GM18507 (cell line): ENCODE measurements around the gene CALML3.

ENCODE experiments used
- DNase-seq: peaks from one replicate; pipeline ENCODE4 v3.0.0; 2011; ENCODE audit warnings: low read depth; ENCODE audit not compliant: insufficient read length; ENCODE audit errors: extremely low spot score
- FAIRE-seq: peaks from 2 replicates; lab custom pipeline; 2011; peaks lifted over from hg19 to GRCh38; lab: Jason Lieb, UNC

Gene CALML3

DNA sequence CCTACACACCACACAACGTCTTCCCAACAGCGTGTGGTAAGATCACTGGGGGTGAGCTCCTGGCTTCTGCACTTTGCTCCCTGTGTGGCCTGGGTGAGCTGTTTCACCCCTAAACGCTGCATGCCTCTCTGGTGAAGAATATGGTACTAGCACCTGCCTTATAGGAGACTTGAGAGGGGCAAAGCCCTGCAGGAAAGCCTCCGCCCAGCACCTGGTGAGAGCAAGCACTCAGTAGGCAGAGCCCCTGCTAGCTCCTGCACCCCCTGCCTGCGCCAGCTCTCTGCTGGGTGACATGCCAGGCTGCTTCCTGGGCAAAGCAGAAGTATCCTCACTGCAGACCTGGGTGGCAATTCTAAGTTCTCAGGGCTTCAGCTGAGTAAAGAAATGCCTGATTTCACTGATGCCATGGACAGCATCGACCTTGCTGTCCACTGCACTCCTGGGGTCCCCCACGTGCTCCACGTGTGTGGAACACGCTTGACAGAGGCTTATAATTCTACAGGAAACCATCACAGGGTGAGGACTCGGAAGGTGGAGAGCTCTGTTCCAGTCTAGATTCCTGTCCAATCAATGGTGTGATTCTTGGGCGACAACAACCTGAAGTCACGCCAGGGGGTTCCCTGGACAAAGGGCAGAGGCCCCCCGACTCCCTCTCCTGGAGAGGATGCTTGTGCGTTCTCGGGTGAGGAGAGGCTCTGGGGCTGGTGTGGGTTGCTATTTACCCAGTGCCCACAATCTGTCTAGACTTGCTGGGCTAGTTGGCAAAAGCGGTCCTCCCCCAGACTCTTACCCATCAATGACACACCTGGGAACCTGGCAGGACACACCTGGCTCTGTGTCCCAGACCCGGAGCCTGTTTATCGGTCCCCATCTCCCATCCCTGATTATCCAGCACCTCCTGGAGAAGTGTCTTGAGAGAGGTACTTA lies 20.4 kb upstream of the CALML3 start:
- FAIRE-seq (no peak), DNase-seq (no peak)

DNA sequence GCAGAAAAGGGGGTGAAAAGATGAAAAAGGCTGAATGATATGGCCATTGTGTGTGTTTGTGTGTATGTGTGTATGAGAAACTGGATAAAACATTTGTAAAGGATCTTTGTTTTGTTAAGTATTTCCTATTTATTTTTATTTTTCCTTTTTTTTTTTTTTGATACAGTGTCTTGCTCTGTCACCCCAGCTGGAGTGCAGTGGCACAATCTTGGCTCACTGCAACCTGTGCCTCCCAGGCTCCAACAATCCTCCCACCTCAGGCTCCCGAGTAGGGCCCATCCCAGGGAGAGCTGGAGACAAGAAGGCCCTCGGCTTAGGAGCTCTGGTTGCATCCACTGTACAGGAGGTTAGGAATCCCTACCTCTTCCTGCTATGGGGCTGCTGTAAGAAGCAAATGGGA lies 18.5 kb upstream of the CALML3 start:
- no peak for FAIRE-seq
- DNase-seq = no peak

DNA sequence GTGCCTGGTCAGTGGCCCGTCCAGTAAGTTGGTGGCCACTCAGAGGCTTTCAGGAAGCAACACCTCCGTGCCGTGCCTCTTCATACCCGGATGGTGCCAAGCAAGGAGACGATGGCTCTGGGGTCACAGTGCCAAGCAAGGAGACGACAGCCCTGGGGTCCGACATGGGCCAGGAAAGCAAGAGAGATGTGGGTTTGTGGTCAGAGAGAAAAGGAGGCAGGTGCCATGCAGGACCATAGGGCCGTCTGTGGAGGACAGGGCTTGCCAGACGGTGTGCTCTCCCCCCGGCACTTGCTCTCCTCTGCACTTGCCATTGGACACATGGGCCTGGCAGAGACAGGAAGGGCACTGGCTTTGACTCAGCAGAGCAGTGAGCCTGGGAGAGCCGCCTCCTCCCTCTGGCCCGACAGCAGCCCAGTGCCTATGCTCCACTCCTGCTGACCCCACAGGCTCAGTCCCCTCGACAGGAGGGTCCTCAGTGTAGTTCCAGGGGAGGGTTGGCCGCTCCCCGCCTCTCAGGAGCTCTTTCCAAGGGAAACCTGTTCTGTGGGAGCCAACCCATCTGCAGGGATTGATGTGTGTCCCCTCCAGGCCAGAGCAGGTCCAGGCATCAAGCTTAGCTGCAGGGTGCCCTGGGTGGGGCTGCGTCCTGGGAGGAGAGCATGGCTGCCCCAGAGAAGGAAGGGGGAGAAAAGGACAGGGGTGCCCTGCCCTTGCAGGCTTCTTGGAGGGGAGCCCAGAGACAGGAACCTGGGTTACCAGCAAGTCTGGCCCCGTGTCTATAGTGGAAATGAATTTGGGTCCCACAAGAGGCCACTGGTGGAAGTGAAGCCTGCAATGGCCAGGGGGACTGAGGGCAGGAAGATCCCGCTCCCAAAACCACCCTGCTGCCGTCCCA lies 17.8 kb upstream of the CALML3 start:
- FAIRE-seq (no peak), DNase-seq (no peak)

DNA sequence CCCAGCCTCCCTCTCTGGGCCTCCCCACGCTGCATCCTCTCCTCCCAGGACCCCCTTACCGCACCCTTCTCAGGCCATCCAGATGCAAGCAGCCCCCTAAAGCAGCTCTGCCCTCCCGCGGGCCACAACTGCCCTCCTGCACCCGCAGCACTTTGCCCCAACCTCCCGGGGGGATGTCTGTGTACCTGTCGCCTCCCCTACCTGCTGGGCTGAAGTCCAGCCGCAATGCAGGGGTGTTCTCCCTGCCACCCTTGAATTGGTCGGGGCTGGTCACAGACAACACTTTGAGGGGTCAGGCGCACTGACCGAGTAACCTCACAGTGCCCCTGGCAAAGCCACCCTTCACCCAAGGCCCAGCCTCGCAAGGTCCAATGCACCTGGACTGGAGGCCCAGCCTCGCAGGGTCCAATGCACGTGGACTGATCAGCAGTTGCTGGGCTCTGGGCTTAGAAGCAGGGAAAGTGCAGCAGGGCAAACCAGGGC lies 17.1 kb upstream of the CALML3 start:
- no peak for DNase-seq
- FAIRE-seq = no peak

DNA sequence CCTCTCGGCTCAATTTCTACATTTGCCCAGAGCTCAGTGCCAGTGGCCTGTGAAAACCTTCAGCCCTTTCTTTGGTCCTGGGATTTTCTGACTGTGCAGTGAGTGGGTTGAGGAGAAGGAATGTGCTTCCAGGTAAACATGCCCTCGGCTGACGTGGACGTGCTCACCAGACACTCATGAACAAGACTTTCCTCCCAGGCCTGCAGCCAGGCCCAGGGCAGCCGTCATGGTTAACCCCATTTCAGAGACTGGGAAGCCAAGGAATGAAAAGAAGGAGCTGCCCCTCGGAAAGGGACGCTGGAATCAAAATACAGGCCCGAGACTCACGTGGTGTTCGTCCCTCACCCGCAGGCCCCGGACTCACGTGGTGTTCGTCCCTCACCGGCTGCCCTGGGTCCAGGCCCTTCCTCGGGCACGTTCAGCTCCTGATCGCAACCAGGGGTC lies 16.6 kb upstream of the CALML3 start:
- FAIRE-seq (no peak), DNase-seq (no peak)

DNA sequence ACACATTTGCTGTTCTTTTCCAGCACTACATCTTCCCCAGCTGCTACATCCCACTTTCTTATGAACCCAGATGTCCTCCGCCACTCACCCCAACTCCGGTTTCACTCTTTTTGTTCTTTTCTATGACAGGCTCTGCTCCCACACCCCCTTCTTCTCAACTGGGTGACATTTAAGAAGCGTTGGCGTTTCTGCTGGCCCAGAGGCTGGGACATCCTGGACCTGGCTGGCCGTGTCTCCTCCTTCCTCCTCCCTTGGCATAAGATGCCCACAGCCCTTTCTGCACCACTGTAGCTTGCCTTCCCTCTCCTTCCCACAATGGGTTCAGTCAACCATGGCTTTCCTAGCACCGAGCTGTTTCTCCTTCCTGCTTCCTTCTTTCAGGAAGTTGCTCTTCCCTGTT lies 16.0 kb upstream of the CALML3 start:
- FAIRE-seq = no peak

DNA sequence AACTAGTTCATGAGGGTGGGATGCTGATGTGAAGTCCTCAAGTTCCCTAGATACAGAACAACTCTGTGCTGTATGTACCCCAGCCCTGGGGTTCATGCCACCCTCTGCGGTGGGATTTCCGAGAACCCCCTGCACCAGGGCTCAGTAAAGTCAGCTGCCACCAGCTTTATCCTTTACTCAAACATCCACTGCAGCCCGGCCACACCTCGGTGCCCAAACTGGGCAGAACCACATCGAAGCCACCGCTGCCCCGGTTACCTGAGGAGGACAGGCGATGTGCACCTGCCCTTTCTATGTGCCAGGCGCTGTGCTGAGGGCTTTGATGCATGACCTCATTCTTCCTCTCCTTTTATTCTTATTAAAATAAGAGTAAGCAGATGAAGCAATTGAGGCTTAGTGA lies 15.5 kb upstream of the CALML3 start:
- DNase-seq (no peak), FAIRE-seq (no peak)

More for the DNA sequence above, 16.0 kb upstream of the CALML3 start:
- no peak for DNase-seq

DNA sequence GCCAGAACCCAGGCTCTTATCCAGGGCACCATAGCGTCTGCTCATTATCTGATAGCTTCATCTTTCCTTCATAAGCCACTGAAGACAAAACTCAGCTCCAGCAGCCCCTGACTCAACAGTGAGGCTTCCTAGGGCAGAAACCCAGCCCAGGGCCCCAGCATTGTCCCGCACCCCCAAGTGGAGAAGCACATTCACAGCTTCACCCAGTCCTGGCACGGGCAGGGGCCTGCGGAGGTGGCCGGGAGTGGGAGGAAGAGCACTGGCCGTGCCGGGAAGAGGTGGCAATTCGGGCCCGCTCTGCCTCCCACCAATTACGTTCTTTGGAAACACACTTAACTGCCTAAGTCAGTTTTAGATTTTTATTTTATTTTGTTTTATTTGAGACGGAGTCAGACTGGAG lies 15.1 kb upstream of the CALML3 start:
- no peak for DNase-seq
- FAIRE-seq = no peak

DNA sequence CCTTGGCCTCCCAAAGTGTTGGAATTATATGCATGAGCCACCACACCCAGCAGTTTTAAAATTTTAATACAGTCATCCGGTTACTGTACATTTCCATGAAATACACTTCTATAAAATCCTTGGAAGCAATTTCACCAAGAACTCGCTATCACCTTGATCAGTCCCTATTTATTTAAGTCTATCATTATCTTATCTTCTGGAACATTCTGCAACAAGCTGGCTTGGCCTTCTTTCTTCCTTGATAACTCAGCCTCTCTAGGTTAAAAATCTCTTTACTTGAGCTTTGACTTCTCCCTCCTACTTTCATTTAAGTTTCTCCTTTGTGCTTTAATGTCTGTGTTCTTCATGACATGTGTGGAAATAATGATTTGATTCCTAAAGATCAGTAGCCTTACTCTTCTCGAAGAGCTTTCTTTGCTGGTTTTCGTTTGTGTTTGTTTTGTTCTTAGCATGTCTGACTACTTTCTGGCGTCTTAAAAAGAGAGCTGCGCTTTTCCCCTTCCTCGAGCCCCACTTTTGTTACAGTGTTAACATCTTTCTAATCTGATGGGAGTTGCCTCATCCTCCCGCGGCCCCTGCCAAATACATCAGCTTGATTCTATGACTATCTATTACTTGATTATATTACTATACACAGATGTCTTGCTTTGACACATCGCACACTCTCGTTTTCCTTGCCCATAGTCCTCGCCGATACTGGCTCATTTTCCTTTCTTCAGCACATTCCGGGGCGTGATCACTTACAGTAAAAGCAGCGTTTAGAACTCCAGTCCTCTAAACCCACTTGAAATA lies 14.3 kb upstream of the CALML3 start:
- FAIRE-seq (no peak), DNase-seq (no peak)

DNA sequence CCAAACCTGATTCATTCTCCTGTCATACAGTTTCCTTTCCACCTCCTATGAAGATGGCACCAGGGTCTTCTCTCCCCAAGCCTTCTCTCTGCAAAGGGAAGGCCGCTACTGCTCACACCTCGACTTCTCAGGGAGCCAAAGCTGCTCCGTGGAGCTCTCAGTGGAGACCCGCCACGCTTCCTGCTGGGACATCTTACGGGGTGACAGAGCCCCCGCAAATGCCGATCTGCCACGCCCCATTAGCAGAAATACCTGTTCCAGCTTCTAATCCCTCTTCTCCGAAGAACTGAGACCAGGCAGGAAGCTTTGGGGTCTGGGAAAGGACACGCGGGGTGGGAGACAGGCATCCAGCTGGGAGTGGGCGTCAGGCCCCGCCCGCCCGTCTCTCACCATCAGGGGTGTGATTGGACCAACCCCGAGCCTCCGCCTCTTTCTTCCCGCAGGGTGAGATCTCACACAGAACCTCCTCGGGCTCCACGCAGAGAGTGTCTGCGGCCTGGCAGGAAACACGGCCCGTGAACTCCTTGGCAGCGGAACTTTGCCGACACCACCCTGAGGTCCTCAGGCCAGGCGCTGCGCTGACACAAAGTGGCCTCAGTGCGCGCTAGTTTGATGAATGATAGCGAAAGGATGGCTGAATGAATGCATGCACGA lies 13.4 kb upstream of the CALML3 start:
- DNase-seq (no peak), FAIRE-seq (no peak)

DNA sequence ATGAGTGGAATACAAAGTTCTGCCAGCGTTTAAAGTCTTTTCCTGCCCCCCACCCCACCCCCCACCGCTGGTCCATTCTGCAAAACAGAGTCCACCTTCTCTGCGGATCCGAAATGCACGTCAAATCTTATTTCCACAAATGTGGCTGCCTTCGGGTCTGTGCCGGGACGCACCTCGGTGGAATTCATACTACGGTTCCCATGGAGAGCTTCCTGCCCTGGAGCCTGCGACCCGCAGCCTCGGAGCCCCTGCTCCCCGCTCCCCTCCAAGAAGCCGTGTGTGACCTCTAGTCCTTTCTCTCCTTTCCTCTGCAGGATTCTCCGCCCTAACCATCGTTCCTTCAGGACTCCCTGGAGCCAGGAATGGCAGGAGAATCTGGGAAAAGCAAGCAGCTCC lies 12.9 kb upstream of the CALML3 start:
- no peak for FAIRE-seq

DNA sequence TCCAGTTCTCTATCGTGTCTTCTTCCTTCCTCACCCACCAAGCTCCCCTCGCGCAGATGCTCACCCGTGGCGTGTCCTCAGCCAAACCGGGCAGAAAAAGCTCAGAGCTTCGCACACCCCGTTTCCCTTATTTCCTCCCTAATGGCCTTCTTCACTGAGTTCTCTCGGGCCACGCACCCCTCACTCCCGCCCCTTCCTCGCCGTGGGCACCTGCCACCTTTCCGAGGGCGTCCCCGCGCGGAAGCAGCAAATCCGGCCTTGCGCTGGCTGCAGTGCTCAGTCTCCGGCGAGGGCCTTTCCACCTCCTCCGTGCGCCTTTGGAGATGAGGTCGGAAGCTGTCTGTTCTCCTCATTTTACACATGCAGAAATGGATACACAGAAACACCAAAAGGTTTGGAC lies 12.4 kb upstream of the CALML3 start:
- no peak for DNase-seq

More for the DNA sequence above, 12.9 kb upstream of the CALML3 start:
- no peak for DNase-seq

DNA sequence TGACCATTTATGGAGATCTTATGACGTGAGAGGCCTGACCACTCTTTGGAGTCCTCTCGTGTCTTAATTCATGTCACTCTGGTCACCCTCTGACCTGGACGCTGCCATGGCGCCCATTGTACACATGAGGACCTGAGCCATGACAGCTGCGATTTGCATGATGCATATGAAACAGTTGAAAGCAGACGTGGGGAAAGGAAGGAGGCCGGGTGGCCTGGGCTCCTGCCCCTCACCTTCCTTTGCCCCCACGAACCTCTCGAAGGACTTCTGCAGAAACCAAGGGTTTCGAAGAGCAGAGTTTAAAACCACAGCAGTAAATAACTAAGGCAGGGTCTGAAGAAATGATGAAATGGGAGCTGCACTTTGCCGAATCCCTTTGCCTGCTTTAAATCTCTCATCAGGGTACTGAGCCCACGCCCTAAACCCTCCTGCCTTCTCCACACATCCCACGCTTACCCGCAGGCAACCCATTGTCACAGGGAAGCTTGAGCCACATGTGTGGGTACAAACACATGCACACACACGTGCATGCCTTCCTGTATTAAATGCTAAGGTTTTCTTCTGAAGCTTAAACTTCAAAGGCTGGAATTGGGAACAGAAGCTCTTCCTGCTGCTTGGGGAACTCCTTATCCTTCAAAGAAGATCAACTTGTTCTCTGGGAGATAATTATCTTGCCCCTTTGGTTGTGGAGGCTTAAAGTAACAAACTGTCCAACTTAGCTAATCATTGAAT lies 11.7 kb upstream of the CALML3 start:
- no peak for FAIRE-seq
- no peak for DNase-seq

More for the DNA sequence above, 12.4 kb upstream of the CALML3 start:
- FAIRE-seq = no peak

DNA sequence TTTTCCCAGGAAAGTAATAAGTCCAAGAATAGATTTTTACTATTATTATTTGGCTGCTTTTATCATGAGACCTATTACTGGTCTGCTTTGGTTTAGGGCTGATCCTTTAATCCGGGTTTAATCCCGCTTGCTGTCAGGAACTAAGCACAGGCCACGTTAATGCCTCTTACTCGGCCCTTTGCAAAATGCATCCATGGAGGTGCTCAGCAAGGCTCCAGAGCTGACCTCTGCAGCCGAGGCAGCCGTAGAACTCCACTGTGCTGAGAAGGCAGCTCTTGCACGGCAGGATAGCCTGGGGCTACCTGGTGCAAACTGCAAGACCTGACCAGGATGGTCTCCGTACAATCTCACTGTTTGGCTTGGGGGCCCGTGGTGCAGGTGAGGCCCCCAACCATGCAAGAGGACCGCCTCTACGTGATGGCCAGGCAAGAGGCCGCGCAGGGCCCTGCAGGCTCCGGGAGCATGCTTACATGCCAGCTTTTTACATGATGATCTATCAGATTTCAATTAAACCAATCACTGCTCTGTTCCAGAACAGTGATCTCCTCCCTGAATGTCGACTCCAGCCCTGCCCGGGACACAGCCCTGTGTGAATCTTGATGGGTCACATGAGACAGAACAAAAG lies 10.4 kb upstream of the CALML3 start:
- FAIRE-seq = no peak
- no peak for DNase-seq

DNA sequence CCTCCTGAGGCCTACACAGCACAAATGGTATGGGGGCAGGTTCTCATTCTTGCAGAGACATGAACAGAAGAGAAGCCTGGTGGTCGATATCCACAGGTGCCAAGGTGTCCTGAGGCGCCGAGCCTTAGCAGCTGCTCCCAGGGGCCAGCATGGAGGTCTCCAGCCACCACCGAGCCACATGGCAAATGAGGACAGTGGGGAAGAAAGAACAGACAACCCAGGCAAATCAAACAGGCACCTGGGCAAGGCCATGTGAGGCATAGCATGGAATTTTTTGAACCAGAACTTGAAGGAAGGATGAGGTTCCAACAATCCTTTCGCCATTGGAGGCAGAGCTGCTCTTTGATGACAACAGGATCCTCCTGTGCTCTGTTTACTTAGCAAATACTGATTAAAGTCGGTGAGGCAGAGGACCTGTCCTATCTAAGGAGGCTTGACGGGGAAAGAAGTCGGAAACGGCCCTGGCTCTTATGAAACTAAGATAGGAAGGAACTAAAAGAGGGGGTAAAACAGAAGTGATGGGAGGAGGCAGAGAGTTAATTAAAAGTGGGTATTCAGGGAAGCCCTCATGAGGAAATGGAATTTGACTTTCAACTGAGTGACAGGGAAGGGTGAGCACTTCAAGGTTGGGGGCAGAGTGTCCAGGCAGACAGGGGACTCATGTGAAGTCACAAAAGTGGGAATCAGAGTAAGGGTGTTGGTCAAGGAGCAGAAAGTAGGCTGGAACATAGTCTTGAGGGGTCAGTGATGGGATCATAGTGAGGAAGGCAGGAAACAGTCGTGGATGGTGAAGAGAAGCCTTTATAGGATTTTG lies 8.6 kb upstream of the CALML3 start:
- DNase-seq (no peak), FAIRE-seq (no peak)

DNA sequence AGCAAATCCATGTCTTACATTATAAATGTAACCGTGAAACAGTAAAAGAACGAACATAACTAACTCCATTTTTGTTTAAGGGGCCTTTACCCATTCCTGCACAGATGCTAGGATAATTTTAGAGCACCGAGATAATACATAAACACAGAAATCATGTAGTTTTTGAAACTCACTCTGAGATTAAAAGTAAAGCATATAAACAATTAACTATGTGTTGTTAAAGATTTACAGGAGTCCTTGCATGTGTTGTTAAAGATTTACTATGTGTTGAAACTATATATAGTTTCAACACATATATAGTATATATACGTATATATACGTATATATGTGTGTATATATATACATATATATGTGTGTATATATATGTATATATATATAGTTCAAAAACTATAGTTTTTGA lies 7.2 kb upstream of the CALML3 start:
- DNase-seq (no peak), FAIRE-seq (no peak)

DNA sequence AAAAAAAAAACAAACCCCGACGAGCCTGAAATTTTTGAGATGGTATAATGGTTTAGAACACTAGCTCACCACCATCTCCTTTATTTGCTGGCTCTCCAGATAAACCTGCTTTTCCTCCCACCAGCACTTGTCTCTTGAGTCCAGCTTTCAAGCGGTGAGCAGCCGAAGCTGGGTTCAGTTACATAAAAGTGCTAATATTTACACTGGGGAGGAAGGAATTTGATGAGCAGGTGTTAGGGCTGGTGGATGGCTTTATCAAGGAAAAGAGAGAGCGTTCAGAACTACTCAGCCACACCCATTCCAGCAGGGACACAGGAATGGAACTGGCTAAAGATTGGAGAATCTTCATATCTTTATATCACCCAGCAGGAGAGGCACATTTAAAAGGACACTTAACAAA lies 6.6 kb upstream of the CALML3 start:
- FAIRE-seq = no peak
- no peak for DNase-seq
